GM21825 (cell line): Measurements from ENCODE around the gene CIB4.

Experiments
- ATAC-seq: cut with Tn5 transposase; IDR thresholded peaks from one replicate; pipeline ENCODE4 v1.9.1; 2021; ENCODE audit warnings: mild to moderate bottlenecking, moderate library complexity; ENCODE audit not compliant: unreplicated experiment

CIB4 gene

DNA sequence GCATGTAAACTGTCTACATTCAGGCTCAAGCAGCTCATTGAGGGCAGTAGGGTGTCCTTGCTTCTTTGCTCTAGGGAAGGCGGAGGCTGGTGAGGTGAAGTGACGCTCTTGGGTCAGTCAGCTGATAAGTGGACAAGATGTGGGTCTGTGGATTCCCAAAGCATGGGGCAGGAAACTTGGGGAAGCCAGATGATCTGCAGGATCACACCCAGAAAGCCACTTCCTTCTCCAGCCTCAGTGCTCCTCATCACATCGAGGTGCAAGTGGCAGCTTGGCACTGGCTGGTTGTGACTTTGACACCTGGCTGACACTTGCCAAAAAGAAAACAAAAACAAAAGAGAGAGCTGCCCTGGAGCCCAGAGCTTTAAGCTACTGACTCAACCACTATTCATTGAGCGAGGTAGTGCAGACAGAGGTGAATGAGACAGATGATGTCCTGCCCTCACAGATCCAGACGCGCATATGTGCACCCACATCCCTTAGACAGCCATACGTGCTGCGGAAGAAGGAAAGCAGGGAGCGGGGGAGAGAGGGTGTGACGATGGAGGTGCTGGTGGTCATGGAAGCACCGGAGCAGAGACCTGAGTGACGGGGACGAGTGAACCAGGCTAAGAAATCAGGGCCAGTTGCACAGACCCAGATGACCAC, 3.1 kb upstream of the CIB4 start:
- ATAC-seq, result no peak

DNA sequence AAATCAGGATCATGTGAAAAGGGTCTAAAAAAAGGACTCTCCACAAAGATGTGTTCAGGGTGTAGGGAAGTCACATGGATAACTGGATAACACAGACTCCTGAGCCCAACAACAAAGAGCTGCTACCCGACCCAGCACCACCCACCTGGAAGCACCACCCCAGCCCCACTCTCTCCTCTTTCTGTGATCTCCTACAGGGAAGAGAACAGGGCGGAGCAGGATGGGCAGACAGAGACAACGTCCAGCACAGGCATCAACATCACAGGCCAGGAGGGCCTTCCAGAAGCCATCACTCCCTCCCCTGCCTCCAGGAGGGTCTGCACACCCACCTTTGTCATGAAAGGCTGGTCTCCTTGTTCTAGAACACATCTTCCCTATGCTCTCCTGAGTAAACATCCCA, 1.3 kb upstream of the CIB4 start:
- ATAC-seq, result no peak

- ATAC-seq, result no peak
These were observed 828 bp downstream of the CIB4 start for GRCh38 chr2:26640331-26640745.

DNA sequence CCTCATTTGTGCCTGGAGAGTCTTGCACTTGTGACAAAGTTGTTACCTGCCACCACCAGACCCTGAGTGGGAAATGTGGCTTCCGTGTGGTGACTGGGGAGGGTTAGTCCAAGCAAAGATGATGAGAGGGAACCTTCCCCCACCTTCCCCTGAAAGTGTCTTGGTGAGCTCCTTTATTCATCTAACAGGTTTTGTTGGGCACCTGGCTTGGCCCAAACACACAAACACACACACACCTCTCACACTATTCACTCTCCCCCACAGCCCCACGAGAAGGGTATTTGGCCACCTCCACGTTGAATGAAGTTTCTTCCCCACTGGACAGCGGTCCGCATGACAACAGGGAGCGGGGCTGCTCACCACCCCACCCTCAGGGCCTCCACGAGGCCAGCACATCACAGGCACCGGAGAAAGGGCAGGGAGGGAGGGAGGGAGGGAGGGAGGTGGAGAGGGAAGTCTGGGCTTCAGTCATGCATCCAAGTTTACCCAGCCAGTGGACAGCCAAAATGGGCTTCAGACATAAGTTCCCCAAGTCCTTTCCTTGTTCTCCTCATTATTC, 1.4 kb downstream of the CIB4 start:
- ATAC-seq, result no peak

DNA sequence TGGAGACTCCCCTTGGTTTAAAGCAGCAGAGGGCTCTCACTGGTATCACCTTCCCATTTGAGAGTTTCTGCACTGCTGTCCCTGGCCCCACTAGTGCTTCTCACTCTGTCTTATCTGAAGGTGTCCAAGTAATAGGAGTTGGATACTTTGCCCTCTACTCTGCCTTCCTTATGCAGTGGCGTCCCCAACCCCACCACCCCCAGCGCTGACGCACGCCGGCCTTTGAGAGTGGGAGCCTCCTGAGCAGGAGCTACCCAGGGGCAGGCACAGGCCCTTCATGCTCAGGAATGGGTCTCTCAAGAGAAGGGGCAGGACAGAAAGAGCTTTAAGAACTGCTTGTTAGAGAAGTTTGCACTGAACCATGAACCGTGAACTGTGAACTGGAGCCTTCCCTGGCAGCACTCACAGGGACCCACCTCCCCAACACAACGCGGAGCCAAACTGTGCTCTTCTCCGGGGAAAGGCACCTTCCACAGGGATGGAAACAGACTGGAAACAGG, 3.3 kb downstream of the CIB4 start:
- no peak for ATAC-seq

DNA sequence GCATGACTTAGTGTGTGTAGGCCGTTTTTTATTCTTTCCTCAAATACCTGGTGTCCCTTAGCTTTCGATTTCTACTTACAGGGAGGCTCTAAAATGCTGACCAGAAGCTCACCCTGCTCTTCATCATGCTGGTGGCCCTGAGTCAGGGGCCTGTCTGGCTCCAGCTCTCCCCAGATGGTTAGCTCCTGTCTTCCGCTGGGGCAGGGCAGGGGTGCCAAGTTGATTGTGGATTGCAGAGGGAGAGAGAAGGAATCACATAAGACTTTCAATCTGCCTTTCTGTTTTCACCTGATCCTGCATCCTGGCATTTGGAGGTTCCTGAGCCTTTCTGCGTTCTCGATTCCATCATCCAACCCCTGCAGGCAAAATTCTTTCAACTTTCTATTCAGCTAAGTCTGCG, 4.2 kb downstream of the CIB4 start:
- ATAC-seq, result no peak

GRCh38 chr2:26635401-26635800, 5.8 kb downstream of the CIB4 start:
- no peak for ATAC-seq

DNA sequence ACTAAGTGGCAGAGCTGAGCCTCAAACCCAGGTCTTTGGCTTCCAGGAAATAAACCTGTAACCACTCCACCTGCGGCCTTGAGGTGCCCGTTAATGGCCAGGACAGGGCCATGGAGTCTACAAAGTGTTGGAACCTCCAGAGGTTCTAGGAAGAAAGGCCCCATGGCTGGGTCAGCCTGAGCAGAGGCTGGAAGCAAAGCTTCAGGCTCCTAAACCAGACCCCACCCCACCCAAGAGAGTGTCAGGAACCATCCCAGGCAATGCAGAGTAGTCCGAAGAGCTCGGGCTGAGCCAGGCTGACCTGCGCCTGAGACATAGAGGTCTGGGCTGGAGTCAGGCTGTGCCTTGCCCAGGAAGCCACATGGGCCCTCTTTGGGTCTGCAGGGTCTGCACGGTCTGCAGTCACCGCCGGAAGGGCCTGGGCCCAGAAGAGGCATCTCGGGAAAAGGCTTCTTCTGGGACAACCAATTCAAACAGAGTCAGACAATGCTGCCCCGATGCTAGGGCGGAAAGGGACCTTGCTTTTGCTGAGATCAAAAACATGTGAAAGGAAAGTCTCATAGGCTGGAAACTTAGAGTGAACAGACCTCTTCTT, 6.4 kb downstream of the CIB4 start:
- no peak for ATAC-seq

DNA sequence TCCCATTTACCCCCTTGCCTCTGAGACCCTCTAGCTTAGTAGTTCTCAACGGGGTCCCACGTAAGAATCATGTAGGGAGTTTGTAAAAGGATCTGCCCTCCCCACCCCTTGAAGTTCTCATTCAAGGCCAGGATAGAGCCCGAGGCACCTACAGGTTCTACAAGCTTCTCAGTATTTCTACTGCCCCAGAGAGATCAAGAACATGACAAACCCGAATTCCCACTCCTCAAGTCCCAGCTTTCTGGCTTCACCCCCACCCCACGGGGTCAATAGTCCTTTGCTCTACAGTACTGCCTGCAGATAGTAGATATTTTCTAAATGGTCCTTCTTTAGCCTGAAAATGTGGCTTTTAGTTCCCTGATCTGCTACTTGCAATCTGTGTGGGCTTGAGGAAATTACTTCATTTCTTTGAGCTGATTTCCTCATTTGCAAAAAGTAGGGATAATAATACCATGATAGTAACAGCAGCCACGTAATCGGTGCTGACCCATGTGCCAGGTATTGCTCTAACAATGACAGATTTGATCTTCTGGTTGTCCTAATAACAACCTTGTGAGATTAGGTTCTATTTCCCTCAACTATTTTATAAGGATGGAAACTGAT, 7.1 kb downstream of the CIB4 start:
- no peak for ATAC-seq

DNA sequence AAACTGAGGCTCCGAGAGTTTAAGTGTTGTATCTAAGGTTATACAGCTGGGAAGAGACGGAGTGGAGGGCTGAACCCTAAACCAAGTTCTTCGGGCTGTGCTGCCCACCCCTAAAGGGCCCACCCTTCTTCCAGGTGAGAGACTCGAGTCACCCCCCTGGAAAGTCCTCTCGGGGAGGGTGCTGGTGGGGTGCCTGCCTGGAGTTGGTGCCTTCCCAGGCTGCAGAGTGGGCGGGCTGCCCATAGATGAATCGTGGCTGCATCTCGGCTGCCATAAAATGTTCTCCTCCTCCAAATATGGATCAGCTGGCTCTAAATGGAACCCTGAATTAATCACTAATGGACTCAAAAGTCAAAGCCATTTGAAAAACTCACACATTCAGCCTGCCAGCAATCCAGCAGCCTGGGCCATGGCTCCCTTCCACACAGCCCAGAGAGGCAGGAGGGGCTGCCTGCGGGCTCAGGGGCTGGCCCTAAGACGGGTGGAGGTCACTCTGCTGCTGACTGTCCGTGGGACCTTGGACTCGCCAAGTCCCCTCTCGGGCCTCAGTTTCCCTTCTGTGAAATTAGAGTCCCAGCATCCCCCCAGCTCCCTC, 7.7 kb downstream of the CIB4 start:
- ATAC-seq, result no peak

GRCh38 chr2:26632624-26633185, 8.5 kb downstream of the CIB4 start:
- no peak for ATAC-seq

DNA sequence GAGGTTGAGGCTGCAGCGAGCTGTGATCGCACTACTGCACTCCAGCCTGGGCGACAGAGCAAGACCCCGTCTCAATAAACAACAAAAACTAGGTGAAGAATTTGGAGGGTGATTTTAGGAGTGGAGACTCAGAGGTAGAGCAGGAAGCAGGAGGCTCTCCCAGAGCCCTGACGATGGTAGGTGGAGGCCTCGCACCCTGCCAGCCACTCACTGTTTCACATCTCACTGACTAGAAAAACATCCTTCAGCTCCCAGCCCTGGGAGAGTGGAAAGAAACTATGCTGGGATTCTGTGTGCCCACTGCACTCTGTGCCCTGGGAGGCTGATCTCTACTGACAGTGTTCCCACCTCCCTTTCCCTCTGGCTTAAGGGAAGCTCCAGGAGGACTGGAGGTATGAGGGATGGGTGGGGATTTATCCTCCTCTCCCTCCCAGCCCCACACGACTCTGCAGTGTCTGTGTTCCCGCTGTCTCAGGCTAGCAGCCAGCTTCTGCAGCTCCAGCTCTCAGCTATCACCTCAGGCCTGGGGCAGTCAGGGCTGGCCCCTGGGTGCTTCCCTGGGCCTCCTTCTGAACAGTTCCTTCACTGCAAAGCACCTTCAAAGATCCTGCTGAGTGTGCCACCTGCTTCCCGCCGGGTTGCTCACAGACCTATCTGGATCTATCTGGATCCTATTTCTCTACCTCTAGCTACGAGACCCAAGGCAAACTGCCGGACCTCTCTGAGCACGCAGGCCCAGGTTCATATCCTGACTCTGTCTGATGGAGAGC, 9.6 kb downstream of the CIB4 start:
- ATAC-seq, result no peak

- ATAC-seq, result no peak
These were observed 10.4 kb downstream of the CIB4 start for GRCh38 chr2:26630669-26631360.

GRCh38 chr2:26630235-26630634, 10.9 kb downstream of the CIB4 start:
- ATAC-seq, result no peak

GRCh38 chr2:26629751-26630150, 11.4 kb downstream of the CIB4 start:
- no peak for ATAC-seq

DNA sequence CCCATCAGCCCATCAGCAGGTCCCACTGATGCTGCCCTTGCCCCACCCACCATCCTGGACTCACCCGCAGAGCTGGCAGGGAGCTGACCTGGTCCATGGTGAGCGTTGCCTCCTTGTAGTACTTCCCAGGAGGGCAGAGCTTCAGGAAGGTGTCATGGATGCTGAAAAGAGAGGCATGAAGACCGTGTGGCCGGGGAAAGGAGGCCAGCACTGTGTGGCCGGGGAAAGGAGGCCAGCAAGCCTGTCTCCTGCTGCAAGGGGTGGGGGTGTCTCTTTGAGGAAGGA, 11.9 kb downstream of the CIB4 start:
- no peak for ATAC-seq

GRCh38 chr2:26628561-26629345, 12.4 kb downstream of the CIB4 start:
- ATAC-seq, result no peak

DNA sequence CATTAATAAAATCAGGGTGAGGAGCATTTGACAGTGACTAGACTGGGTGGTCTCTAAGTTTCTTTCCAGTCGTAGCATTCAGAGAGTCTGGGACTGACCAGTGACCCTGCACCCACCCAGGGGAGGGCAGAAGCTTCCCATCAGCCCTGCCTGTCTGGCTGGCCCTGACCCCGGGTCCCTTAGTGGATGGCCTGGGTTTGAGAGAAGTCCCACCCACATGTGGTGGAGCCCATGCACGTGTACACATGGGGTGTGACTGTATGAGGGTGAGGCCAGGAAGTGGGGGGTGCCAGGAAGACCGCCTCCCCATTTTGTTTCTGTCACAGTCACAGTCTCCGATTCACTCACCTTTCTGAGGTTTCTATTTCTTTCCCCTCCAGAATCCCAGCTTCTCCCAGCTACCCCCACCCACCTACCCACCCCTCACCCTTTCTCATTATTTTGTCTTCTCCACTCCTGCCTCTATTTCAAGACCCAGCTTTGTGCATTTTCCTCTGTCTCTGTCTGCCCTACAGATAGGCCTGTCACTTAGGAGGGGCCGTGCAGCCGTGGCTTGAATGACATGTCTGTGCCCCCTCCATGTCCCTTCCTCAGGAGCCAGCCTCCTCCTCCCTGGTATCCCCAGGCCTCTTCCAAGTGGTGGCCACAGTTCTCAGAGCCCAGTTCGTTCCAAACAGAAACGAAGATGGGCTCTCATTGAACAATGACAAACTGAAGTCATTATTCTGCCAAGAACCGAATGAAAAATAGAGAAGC, 13.6 kb downstream of the CIB4 start:
- ATAC-seq, result no peak

DNA sequence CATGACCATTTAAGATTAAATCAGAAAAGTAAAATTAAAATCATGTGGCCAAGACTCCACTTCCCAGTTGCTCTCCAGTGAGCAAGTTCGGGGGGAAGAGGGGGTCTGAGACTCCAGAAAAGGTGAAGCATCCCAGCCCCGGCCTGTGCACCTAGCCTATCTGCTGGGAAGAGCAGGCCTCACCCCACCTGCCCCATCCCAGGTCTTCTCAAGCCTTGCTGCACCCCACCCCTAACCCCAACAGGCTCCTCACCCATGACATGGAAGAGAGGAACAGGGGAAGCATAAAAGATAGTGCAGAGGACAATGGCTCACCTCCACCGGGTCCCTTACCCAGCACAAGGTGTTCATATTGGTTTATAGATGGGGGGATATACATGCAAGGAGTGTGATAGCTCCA, 14.6 kb downstream of the CIB4 start:
- no peak for ATAC-seq
